Esophagus muscularis mucosa (tissue), 3 donors: ENCODE results near the gene GSTK1.

Experiments
- CTCF ChIP-seq, 3 experiments: fragments of 200-600 bp in 2 of 3; fragments of 450-650 bp in 1 of 3; sonication (generic) in 2 of 3; IDR thresholded peaks; one replicate each; pipeline ENCODE4 v1.5.1; 2017 to 2019; ENCODE audit warnings: antibody characterized with exemption in 3 of 3, mild to moderate bottlenecking in 2 of 3, moderate library complexity in 1 of 3
- POLR2A ChIP-seq: fragments of 450-650 bp; IDR thresholded peaks from one replicate; pipeline ENCODE4 v1.6.1; 2017; ENCODE audit warnings: antibody characterized with exemption, moderate library complexity, mild to moderate bottlenecking, low read depth
- POLR2AphosphoS5 ChIP-seq, 2 donors: sonication (generic); formaldehyde crosslinking; IDR thresholded peaks; one replicate each; pipeline ENCODE4 v1.6.1; 2017; ENCODE audit warnings: antibody characterized with exemption in 2 of 2

DNA sequence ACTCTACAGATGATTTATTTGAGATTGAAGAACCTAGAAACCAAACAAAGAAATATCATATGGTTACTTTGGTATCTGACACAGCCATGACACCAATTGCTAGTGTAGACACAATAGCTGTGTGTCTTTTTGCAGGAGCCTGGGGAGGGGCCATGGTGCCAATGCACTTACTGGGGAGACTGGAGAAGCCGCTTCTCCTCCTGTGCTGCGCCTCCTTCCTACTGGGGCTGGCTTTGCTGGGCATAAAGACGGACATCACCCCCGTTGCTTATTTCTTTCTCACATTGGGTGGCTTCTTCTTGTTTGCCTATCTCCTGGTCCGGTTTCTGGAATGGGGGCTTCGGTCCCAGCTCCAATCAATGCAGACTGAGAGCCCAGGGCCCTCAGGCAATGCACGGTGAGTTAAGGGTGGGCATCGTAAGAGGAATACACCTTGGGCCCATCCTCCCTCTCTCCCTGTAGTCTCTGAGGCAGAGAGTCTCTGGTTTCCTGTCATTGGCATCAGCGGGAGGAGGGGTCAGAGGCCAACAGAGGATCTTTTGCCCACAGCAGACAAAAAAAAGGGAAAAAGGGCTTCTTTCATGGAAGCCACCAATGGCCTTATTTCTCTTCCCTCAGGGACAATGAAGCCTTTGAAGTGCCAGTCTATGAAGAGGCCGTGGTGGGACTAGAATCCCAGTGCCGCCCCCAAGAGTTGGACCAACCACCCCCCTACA is 22.7 kb downstream of the GSTK1 start:
- TF ChIP-seq POLR2AphosphoS5 (IDR thresholded peaks at IDR 0.05) (no peak), CTCF (IDR thresholded peaks at IDR 0.05) (no peak), POLR2A (no peak)
